Natural killer cell treated with Interleukin-12 subunit alpha and Interleukin-12 subunit beta and Interleukin-15 and Interleukin-18, amount 100 ng/mL, for 72 hours (primary cell): ENCODE results near the gene CA9. TPM values are rescaled to one million over a fixed set of nuclear protein-coding genes. Genes with fewer than 3 reads are reported as not detected.

Experiments used
- ATAC-seq, 2 donors: fragments of 150-1000 bp; cut with Tn5 transposase in 1 of 2; sonication (Bioruptor Pico), chemical (Tn5 transposase) in 1 of 2; 2 replicates each; pipeline ENCODE4 v1.10.0; 2021
- DNase-seq: peaks from one replicate; pipeline ENCODE4 v3.0.0; 2022; ENCODE audit warnings: low spot score
- H3K27ac Mint-ChIP-seq, 2 donors: 1 replicate in 1 of 2; 2 replicates in 1 of 2; pipeline ENCODE4 v1.8.0; 2022; ENCODE audit warnings: mixed read lengths in 2 of 2, mild to moderate bottlenecking in 1 of 2, moderate library complexity in 1 of 2
- H3K27me3 Mint-ChIP-seq, 2 donors: 1 replicate in 1 of 2; 2 replicates in 1 of 2; pipeline ENCODE4 v1.8.0; 2022; ENCODE audit warnings: mixed read lengths in 2 of 2
- H3K36me3 Mint-ChIP-seq: one replicate; pipeline ENCODE4 v1.8.0; 2022; ENCODE audit warnings: mixed read lengths
- H3K4me1 Mint-ChIP-seq, 2 donors: 1 replicate in 1 of 2; 2 replicates in 1 of 2; pipeline ENCODE4 v1.8.0; 2022; ENCODE audit warnings: low read depth in 2 of 2, mixed read lengths in 2 of 2, mild to moderate bottlenecking in 1 of 2
- H3K4me3 Mint-ChIP-seq: one replicate; pipeline ENCODE4 v1.8.0; 2022; ENCODE audit warnings: mixed read lengths
- H3K9me3 Mint-ChIP-seq: 2 replicates; pipeline ENCODE4 v1.8.0; 2022; ENCODE audit warnings: mixed read lengths
- total RNA-seq, 2 donors: library from RNA; stranded (reverse); gene quantifications; one replicate each; pipeline ENCODE4 v1.2.3, GENCODE V29; 2022

Gene CA9
- total RNA-seq, 2 donors from 2014 or later, result not detected

- ATAC-seq (no peak), DNase-seq (peak; percentile 63)
- peaks cover 9% of the 10 kb centered on the region for H3K36me3 Mint-ChIP-seq
- H3K27me3 Mint-ChIP-seq, result no peaks in the 10 kb centered on the region
- peaks cover 15 to 16% of the 10 kb centered on the region in 2 donors for H3K4me1 Mint-ChIP-seq
- no peak overlapping the region for H3K4me3 Mint-ChIP-seq
- no peaks in the 10 kb centered on the region for H3K9me3 Mint-ChIP-seq
- H3K27ac Mint-ChIP-seq, result no peak overlapping the region
These were observed 56.2 kb downstream of the CA9 start for GRCh38 chr9:35729700-35730485.

DNA sequence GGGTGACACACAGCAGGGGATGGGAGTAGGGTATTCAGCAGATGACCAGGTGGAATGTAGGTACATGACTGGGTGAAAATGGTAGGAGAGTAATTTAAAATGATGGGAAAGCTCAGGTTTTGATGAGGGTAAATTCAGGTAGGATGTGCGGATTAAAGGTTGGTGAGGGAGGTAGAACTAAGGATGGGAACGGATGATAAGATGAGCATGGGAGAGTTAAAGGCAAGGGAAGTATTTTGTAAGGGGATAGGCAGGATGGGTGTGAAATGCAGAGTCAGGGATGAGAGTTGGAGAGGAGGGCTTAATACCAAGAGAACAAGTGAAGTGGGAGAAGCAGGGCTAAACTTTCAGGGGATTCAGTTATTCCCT is 56.7 kb downstream of the CA9 start:
- Mint-ChIP-seq H3K4me1 (peaks cover 15 to 18% of the 10 kb centered on the region in 2 donors), H3K27me3 (no peaks in the 10 kb centered on the region), H3K9me3 (no peaks in the 10 kb centered on the region), H3K36me3 (peaks cover 13% of the 10 kb centered on the region), H3K27ac (no peak overlapping the region), H3K4me3 (no peak overlapping the region)
- no peak for ATAC-seq
- no peak for DNase-seq

Other genes starting within 250 kb of the CA9 start
- gene RUSC2, start 183.8 kb upstream of the CA9 start, total RNA-seq, result 1 to 10 TPM; 5.6 to 8.3 TPM
- gene TESK1, start 68.7 kb upstream of the CA9 start, total RNA-seq, result 10 to 100 TPM; 41.4 to 43.3 TPM
- 1 to 10 TPM; 7.0 to 8.8 TPM for gene CD72, start 55.5 kb upstream of the CA9 start, total RNA-seq
- 1 to 10 TPM; 3.5 to 7.1 TPM for gene SIT1, start 23.0 kb upstream of the CA9 start, total RNA-seq
- gene RMRP, start 15.9 kb upstream of the CA9 start, total RNA-seq, result 1,000 to 10,000 TPM; 3,856 to 4,437 TPM
- gene CCDC107, start 15.6 kb upstream of the CA9 start, total RNA-seq, result 10 to 100 TPM; 12.0 to 21.5 TPM
- 10 to 100 TPM in 1 of 2 donors, 1 to 10 TPM in 1; 4.6 to 14.2 TPM for gene ARHGEF39, start 8.7 kb upstream of the CA9 start, total RNA-seq
- 1 to 10 TPM; 1.4 to 5.9 TPM for gene TPM2, start 16.0 kb downstream of the CA9 start, total RNA-seq
- gene TLN1, start 58.3 kb downstream of the CA9 start, total RNA-seq, result 100 to 1,000 TPM; 490 to 539 TPM
- gene CREB3, start 58.7 kb downstream of the CA9 start, total RNA-seq, result 10 to 100 TPM; 29.4 to 35.7 TPM
- gene GBA2, start 75.3 kb downstream of the CA9 start, total RNA-seq, result 10 to 100 TPM; 68.4 to 81.4 TPM
- gene RGP1, start 75.4 kb downstream of the CA9 start, total RNA-seq, result 10 to 100 TPM; 17.9 to 19.6 TPM
- gene MSMP, start 80.3 kb downstream of the CA9 start, total RNA-seq, result not detected
- gene NPR2, start 117.7 kb downstream of the CA9 start, total RNA-seq, result 10 to 100 TPM in 1 of 2 donors, 1 to 10 TPM in 1; 5.0 to 11.3 TPM
- gene SPAG8, start 138.3 kb downstream of the CA9 start, total RNA-seq, result 1 to 10 TPM in 1 of 2 donors, under 1 TPM in 1; 0.19 to 1.6 TPM
- gene HINT2, start 141.1 kb downstream of the CA9 start, total RNA-seq, result 10 to 100 TPM; 40.8 to 46.8 TPM
- gene FAM221B, start 154.8 kb downstream of the CA9 start, total RNA-seq, result not detected
- 1 to 10 TPM; 1.8 TPM for gene TMEM8B, start 155.3 kb downstream of the CA9 start, total RNA-seq
- not detected for gene OR13J1, start 196.5 kb downstream of the CA9 start, total RNA-seq
- gene HRCT1, start 232.3 kb downstream of the CA9 start, total RNA-seq, result not detected
- gene SPAAR, start 235.6 kb downstream of the CA9 start, total RNA-seq, result not detected